Neural crest cell (in vitro differentiated cells): ENCODE data around the gene FSD1L. TPM values are rescaled to one million over a fixed set of nuclear protein-coding genes. Genes with fewer than 3 reads are reported as not detected.

Experiments used
- DNase-seq: peaks from one replicate; pipeline ENCODE4 v3.0.0; 2021; ENCODE audit warnings: low read depth, mixed read lengths, low spot score
- H3K27ac Mint-ChIP-seq: one replicate; pipeline ENCODE4 v1.8.0; 2021; ENCODE audit warnings: mild to moderate bottlenecking, mixed read lengths; ENCODE audit not compliant: unreplicated experiment
- H3K27me3 Mint-ChIP-seq: 2 replicates; pipeline ENCODE4 v1.8.0; 2021; ENCODE audit warnings: low read depth, mild to moderate bottlenecking, mixed read lengths
- H3K36me3 Mint-ChIP-seq: 2 replicates; pipeline ENCODE4 v1.8.0; 2021; ENCODE audit warnings: low read depth, mild to moderate bottlenecking, mixed read lengths
- H3K4me1 Mint-ChIP-seq: 2 replicates; pipeline ENCODE4 v1.8.0; 2021; ENCODE audit warnings: mixed read lengths
- H3K4me3 Mint-ChIP-seq: one replicate; pipeline ENCODE4 v1.8.0; 2021; ENCODE audit warnings: mild to moderate bottlenecking, mixed read lengths
- H3K9me3 Mint-ChIP-seq: 2 replicates; pipeline ENCODE4 v1.8.0; 2021; ENCODE audit warnings: mixed read lengths
- CTCF ChIP-seq: fragments of 200-600 bp; sonication (generic); conservative IDR thresholded peaks from 2 replicates; pipeline ENCODE4 v1.5.0; 2021; ENCODE audit warnings: antibody characterized with exemption, mild to moderate bottlenecking
- total RNA-seq: library from RNA; stranded (reverse); gene quantifications from 2 replicates; pipeline ENCODE4 v1.2.1, GENCODE V29; 2021

The FSD1L gene
- total RNA-seq, 1 donor from 2014 or later: 17.0 TPM

DNA sequence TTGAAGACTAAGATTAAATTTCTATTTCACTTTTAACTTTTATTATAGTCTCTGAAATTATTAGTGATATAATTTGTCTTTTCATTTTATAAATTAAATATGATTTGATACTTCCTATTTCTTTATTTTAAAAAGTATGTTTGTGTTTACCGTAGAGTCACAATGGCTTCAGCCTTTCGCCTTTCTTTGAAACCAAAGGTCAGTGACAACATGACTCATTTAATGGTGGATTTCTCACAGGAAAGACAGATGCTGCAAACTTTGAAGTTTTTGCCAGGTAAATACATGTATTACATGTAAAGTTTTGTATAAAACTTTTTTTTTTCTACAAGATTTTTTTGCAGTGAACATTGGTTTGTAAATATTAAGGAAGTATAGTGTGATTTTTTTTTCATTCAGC is 36.4 kb downstream of the FSD1L start:
- Mint-ChIP-seq H3K27ac (no peak overlapping the region), H3K36me3 (peaks cover 15% of the 10 kb centered on the region), H3K4me1 (no peaks in the 10 kb centered on the region), H3K27me3 (no peaks in the 10 kb centered on the region), H3K9me3 (no peaks in the 10 kb centered on the region), H3K4me3 (no peak overlapping the region)
- DNase-seq: no peak
- no peak for TF ChIP-seq CTCF

DNA sequence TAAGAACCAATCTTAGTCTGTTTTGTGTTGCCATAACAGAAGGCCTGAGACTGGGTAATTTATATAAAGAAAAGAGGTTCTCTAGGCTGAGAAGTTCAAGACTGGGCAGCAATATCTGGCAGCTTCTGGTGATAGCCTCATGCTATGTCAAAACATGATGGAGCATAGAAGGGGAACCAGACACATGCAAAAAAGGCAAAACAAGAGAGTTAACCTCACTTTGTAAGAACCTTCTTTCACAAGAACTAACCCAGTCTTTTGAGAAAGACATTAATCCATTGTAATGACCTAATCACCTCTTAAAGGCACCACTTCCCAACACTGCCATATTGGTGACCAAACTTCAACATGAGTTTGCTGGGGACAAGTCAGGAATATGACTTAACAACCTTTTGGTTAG is 37.3 kb downstream of the FSD1L start:
- Mint-ChIP-seq H3K4me1 (no peaks in the 10 kb centered on the region), H3K36me3 (peaks cover 19% of the 10 kb centered on the region), H3K27me3 (no peaks in the 10 kb centered on the region), H3K27ac (no peak overlapping the region), H3K9me3 (no peaks in the 10 kb centered on the region), H3K4me3 (no peak overlapping the region)
- no peak for DNase-seq
- TF ChIP-seq CTCF: no peak

DNA sequence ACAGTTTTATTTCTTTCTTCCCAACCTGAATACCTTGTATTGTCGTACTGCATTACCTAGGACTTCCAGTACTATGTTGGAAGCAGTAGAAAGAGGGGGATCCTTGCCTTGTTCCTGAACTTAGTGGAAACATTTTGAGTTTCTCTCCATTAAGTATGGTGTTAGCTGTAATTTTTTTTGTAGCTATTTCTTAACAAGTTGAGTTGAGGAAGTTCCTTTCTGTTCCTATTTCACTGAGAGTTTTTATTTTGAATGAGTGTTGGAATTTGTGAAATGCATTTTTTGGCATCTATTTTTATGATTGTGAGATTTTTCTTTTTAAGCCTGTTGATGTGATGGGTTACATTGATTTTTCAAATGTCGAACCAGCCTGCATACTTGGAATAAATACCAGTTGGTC is 49.0 kb downstream of the FSD1L start:
- H3K4me3 Mint-ChIP-seq: no peak overlapping the region
- no peak overlapping the region for H3K27ac Mint-ChIP-seq
- no peaks in the 10 kb centered on the region for H3K27me3 Mint-ChIP-seq
- TF ChIP-seq CTCF: no peak
- peaks cover 12% of the 10 kb centered on the region for H3K9me3 Mint-ChIP-seq
- H3K36me3 Mint-ChIP-seq: peaks cover 50% of the 10 kb centered on the region
- DNase-seq: no peak
- no peaks in the 10 kb centered on the region for H3K4me1 Mint-ChIP-seq

GRCh38 chr9:105497704-105498103 is 49.9 kb downstream of the FSD1L start:
- Mint-ChIP-seq H3K4me3 (no peak overlapping the region), H3K36me3 (peaks cover 41% of the 10 kb centered on the region), H3K27ac (no peak overlapping the region), H3K27me3 (no peaks in the 10 kb centered on the region), H3K9me3 (peaks cover 8% of the 10 kb centered on the region), H3K4me1 (no peaks in the 10 kb centered on the region)
- DNase-seq: no peak
- TF ChIP-seq CTCF: no peak

GRCh38 chr9:105500108-105500766 is 52.4 kb downstream of the FSD1L start:
- no peak overlapping the region for H3K4me3 Mint-ChIP-seq
- H3K4me1 Mint-ChIP-seq: peaks cover 4% of the 10 kb centered on the region
- peaks cover 29% of the 10 kb centered on the region for H3K36me3 Mint-ChIP-seq
- TF ChIP-seq CTCF: no peak
- H3K9me3 Mint-ChIP-seq: peaks cover 8% of the 10 kb centered on the region
- DNase-seq: no peak
- no peaks in the 10 kb centered on the region for H3K27me3 Mint-ChIP-seq
- no peak overlapping the region for H3K27ac Mint-ChIP-seq
